Lower leg skin (tissue), 4 donors: ENCODE results near the gene RNF215. TPM values are rescaled to one million over a fixed set of nuclear protein-coding genes. Genes with fewer than 3 reads are reported as not detected.
"Not testable (repeated sequence)": the region's sequence is repeated elsewhere in the genome, so short reads cannot be mapped to it uniquely, and the experiment has no call there.

ENCODE experiments used
- DNase-seq, 2 donors: peaks; one replicate each; pipeline ENCODE4 v3.0.0-alpha.2; 2019; ENCODE audit warnings: low spot score in 2 of 2
- H3K4me3 ChIP-seq: fragments of 200-600 bp; sonication (generic); 2 replicates; pipeline ENCODE4 v1.5.1; 2017; ENCODE audit warnings: mild to moderate bottlenecking, low read depth; ENCODE audit not compliant: poor library complexity, severe bottlenecking
- POLR2A ChIP-seq, 2 donors: fragments of 450-650 bp; IDR thresholded peaks; one replicate each; pipeline ENCODE4 v1.6.1; 2016 to 2017; ENCODE audit warnings: antibody characterized with exemption in 2 of 2, mild to moderate bottlenecking in 1 of 2, moderate library complexity in 1 of 2
- WGBS, 2 donors: methylation state at CpG; one replicate each; pipeline ENCODE4 v1.1.5; 2018; 5-methylcytosine and 5-hydroxymethylcytosine counted together
- intact Hi-C: fragments of 100-400 bp; cut with DNase I; formaldehyde crosslinking; loops from one replicate; pipeline ENCODE4 v1.15.0; 2023; ENCODE audit warnings: low total_unique reads
- total RNA-seq, 4 donors: library from RNA; depleted of rRNA; stranded (reverse); fragments of >200 nt; gene quantifications; one replicate each; pipeline ENCODE4 v1.1.0, GENCODE V29; 2016
- TF ChIP-seq, protein P1 (sequence below), 3 donors: fragments of 450-650 bp; IDR thresholded peaks; one replicate each; pipeline ENCODE4 v1.5.1; 2016; ENCODE audit warnings: antibody characterized with exemption in 3 of 3, mild to moderate bottlenecking in 3 of 3, moderate library complexity in 2 of 3

Gene RNF215
- total RNA-seq, 4 donors from 2014 or later: 6.9 to 7.8 (median 7.3) TPM

DNA sequence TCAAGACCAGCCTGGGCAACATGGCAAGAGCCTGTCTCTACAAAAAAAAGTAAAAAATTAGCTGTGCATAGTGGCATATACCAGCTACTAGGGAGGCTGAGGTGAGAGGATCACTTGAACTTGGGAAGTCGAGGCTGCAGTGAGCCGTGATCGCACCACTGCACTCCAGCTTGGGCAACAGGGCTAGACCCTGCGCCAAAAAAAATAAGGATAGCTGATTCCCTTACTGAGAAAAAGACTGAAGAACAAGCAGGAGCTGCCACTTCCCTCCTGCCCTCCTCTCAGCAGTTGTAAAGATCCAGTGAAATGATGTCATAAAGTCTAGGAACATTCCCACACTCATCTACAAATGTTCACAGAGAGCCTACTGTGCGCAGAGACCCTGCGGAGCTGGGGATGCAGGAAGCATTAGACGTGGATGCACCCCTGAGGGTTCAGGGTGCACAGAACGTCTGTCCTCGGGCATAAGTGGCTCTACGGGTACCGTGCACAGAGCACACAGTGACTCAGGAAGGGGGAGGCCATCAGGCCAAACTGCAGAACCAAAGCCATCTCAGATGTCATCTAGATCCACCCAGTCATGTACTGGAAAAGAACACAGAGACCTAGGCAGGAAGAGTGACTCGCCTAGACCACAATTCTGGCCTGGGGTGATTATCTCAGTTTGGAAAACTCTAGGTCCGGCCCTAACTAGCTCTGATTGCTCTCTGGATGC, 21.3 kb upstream of the RNF215 start:
- no peak overlapping the region for H3K4me3 ChIP-seq
- no peak for TF ChIP-seq POLR2A (IDR thresholded peaks at IDR 0.05)
- TF ChIP-seq, protein P1, sequence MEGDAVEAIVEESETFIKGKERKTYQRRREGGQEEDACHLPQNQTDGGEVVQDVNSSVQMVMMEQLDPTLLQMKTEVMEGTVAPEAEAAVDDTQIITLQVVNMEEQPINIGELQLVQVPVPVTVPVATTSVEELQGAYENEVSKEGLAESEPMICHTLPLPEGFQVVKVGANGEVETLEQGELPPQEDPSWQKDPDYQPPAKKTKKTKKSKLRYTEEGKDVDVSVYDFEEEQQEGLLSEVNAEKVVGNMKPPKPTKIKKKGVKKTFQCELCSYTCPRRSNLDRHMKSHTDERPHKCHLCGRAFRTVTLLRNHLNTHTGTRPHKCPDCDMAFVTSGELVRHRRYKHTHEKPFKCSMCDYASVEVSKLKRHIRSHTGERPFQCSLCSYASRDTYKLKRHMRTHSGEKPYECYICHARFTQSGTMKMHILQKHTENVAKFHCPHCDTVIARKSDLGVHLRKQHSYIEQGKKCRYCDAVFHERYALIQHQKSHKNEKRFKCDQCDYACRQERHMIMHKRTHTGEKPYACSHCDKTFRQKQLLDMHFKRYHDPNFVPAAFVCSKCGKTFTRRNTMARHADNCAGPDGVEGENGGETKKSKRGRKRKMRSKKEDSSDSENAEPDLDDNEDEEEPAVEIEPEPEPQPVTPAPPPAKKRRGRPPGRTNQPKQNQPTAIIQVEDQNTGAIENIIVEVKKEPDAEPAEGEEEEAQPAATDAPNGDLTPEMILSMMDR (IDR thresholded peaks at IDR 0.05): no peak
- DNase-seq: no peak
- 74 to 78% methylated on average over 13 of the region's 13 CpGs for WGBS, 2 donors
- intact Hi-C loops: no loop called here

DNA sequence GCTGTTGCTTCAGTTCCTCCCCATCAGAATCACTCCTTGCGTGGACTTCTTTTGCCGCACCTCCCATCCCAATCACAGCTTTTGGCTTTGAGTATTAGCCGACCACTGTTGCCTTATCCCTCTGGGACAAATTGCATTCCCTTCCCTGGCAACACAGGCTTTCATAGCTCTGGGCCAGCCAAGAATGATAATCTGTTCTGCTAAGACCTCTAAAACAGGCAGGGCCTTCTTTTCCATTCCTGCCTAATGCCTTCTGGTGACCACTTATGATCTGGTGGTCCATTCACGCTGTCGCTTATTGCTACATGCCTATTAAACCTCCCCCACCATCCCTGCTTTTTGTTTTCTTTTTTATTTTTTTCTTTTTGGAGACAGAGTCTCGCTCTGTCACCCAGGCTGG, 19.2 kb upstream of the RNF215 start:
- H3K4me3 ChIP-seq: no peak overlapping the region
- intact Hi-C loops: no loop called here
- DNase-seq: no peak
- TF ChIP-seq, protein P1 (IDR thresholded peaks at IDR 0.05): no peak
- TF ChIP-seq POLR2A (IDR thresholded peaks at IDR 0.05): no peak
- WGBS, 2 donors: 87 to 94% methylated on average over 6 of the region's 6 CpGs

DNA sequence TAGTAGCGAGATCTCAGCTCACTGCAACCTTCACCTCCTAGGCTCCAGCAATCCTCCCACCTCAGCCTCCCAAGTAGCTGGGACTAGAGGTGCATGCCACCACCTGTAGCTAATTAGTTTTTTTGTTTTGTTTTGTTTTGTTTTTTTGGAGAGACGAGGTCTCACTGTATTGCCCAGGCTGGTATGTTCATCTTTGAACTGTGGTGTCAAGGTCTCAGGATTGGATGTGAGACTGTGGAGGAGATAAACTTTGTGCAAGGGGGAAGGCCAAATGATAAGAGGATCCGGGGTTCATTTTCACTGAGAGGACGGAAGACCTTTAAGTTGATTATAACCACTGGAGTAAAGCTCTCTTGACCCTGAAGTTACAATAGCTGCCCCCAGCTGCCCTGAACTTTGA, 18.5 kb upstream of the RNF215 start:
- no peak overlapping the region for H3K4me3 ChIP-seq
- intact Hi-C loops: no loop called here
- WGBS, 2 donors: 66 to 70% methylated on average over 4 of the region's 4 CpGs
- TF ChIP-seq POLR2A (IDR thresholded peaks at IDR 0.05): no peak
- TF ChIP-seq, protein P1 (IDR thresholded peaks at IDR 0.05): no peak
- no peak for DNase-seq

DNA sequence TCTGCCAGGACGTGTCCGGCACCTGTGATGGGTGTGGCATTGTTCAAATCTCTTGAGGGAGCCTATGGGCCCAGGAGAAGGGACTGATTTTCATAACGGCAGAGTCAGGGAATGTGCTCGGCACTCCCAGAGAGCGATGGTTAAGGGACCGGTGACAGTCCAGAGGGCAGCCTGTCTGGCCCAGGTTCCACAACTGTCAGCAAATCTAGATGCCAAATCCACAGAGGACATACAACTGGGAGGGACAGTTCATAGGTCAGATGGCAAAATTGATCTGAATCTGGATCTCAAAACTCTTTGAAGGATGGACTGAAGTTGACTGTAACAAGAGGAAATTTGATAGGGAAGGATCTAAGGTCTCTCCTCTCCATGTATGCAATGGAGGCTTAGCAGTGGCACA, 17.1 kb upstream of the RNF215 start:
- WGBS, 2 donors: 74 to 80% methylated on average over 6 of the region's 6 CpGs
- no peak for TF ChIP-seq POLR2A (IDR thresholded peaks at IDR 0.05)
- TF ChIP-seq, protein P1 (IDR thresholded peaks at IDR 0.05): no peak

DNA sequence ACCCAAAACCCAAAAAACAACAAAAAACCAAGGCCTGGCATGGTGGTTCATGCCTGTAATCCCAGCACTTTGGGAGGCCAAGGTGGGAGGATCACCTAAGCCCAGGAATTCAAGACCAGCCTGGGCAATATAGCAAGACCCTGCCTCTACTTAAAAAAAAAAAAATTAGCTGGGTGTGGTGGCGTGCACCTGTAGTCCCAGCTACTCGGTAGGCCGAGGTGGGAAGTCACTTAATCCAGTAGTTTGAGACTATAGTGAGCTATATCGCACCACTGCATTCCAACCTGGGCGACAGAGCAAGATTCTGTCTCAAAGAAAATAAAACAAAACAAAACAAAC, 15.5 kb upstream of the RNF215 start:
- DNase-seq, intact Hi-C loops, H3K4me3 ChIP-seq: not testable (repeated sequence)
- WGBS, 2 donors: 96 to 98% methylated on average over 5 of the region's 5 CpGs

More for the DNA sequence above, 17.1 kb upstream of the RNF215 start:
- intact Hi-C loops: no loop called here
- no peak for DNase-seq
- no peak overlapping the region for H3K4me3 ChIP-seq

DNA sequence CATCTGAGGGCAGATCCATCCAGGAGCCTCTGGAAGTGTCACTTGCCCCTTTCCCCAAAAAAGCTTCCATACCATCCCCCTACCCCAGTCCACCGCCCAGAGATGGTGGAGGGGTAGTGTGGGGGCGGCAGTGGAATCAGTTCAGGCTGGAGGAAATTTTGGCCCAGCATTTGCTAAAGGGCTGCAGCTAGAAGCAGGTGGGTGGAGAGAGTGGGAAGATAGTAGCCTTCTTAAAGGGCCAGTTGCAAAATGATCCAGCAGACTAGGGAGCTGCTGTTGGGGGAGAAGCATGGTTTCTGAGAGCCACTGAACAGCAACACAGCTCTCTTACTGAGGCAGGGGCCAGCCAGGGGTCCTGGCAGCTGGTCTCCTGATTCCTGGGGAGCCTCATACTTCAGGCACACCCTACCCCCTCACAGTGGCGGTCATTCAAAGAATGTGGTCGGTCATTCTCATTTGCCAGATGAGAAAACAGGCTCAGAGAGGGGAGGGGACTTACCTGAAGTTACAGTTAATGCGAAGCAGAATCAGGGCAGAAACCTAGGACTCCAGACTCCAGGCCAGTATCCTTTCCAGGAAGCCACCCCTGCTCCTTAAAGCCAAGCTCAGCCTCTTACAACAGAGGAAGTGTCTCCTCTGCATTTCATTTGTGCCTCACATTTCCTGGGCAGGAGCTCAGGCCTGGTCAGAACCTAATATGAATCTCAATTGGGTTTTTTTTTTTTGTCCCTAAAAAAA, 15.0 kb upstream of the RNF215 start:
- H3K4me3 ChIP-seq: no peak overlapping the region
- WGBS, 2 donors: 71 to 73% methylated on average over 5 of the region's 5 CpGs
- intact Hi-C loops: no loop called here
- TF ChIP-seq, protein P1 (IDR thresholded peaks at IDR 0.05): no peak
- TF ChIP-seq POLR2A (IDR thresholded peaks at IDR 0.05): no peak
- no peak for DNase-seq

DNA sequence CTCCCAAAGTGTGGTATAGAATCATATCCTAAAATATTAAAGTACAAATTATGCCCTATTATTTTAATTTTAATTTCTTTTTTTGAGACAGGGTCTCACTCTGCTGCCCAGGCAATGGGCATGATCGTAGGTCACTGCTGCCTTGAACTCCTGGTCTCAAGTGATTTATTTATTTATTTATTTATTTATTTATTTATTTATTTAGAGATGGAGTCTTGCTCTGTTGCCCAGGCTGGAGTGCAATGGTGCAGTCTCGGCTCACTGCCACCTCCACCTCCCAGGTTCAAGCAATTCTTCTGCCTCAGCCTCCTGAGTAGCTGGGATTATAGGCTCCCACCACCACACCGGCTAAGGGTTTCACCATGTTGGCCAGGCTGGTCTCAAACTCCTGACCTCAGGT, 13.8 kb upstream of the RNF215 start:
- WGBS, 2 donors: 94 to 97% methylated on average over 3 of the region's 3 CpGs
- H3K4me3 ChIP-seq, intact Hi-C loops, DNase-seq: not testable (repeated sequence)
